ENCODE data around the gene PBX3.

The PBX3 gene

DNA sequence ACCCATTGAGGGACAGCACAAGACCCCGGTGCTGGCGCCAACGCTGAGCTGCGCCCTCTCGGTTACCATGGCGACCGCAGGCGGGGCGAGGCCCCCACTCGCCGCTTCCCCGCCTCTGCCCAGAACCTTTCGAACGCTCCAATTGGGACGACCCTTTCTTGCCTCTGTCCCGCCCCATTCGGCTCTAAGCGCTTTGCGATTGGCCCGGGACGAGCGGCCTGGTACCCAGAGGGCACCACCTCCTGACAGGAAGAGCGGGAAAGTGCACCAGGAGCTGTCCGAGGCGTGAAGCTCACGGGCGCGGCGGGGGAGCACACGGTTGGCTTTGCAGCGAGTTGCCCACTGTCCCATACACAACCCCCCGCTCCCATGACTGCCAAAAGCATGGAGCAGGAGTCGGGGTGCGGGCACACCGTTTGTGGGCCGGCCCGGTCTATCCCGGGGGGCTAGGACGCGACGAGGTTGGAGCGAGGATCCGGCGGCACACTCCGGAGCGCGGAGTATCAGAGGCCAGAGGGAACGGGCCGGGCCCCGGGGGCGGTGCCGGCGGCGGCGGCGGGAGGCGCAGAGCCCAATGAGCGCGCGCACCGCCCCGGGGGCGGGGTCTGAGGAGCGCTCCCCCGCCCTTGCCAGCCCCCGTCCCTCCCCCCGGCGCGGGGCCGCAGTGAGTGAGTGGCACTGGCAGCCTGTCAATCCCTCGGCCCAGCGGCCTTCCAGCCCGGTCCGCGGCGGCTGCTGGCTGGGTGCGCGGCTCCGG is 978 bp upstream of the PBX3 start:
- Mint-ChIP-seq H3K27ac (peak overlapping the region; percentile 75), H3K27me3 (ENCODE audit: low read depth, poor library complexity) (peaks cover 65% of the 10 kb centered on the region), H3K36me3 (ENCODE audit: low read depth) (no peaks in the 10 kb centered on the region), H3K4me1 (peaks cover 59% of the 10 kb centered on the region), H3K9me3 (no peaks in the 10 kb centered on the region), H3K4me3 (peak overlapping the region; percentile 83)
- peak; percentile 94 for DNase-seq
- TF ChIP-seq CTCF (IDR thresholded peaks at IDR 0.05) = no peak

GRCh38 chr9:125746774-125747052 is 460 bp upstream of the PBX3 start:
- Mint-ChIP-seq H3K27me3 (ENCODE audit: low read depth, poor library complexity) (peaks cover 60% of the 10 kb centered on the region), H3K4me1 (peaks cover 65% of the 10 kb centered on the region), H3K27ac (no peak overlapping the region), H3K4me3 (no peak overlapping the region), H3K36me3 (ENCODE audit: low read depth) (no peaks in the 10 kb centered on the region), H3K9me3 (no peaks in the 10 kb centered on the region)
- no peak for DNase-seq
- no peak for TF ChIP-seq CTCF (IDR thresholded peaks at IDR 0.05)

- peaks cover 53% of the 10 kb centered on the region for H3K27me3 Mint-ChIP-seq (ENCODE audit: low read depth, poor library complexity)
- H3K9me3 Mint-ChIP-seq = no peaks in the 10 kb centered on the region
- no peaks in the 10 kb centered on the region for H3K36me3 Mint-ChIP-seq (ENCODE audit: low read depth)
- TF ChIP-seq CTCF (IDR thresholded peaks at IDR 0.05) = no peak
- DNase-seq = peak; percentile 49
- no peak overlapping the region for H3K27ac Mint-ChIP-seq
- H3K4me3 Mint-ChIP-seq = peak overlapping the region; percentile 89
- peaks cover 70% of the 10 kb centered on the region for H3K4me1 Mint-ChIP-seq
Observed at GRCh38 chr9:125747765-125748445, 732 bp downstream of the PBX3 start.

GRCh38 chr9:125748446-125749099 is 1.4 kb downstream of the PBX3 start:
- peaks cover 74% of the 10 kb centered on the region for H3K4me1 Mint-ChIP-seq
- DNase-seq = peak; percentile 25
- H3K27me3 Mint-ChIP-seq (ENCODE audit: low read depth, poor library complexity) = peaks cover 49% of the 10 kb centered on the region

GRCh38 chr9:125749287-125749935 is 2.2 kb downstream of the PBX3 start:
- no peak for DNase-seq
- H3K27ac Mint-ChIP-seq = no peak overlapping the region

More at GRCh38 chr9:125748446-125749099, 1.4 kb downstream of the PBX3 start:
- Mint-ChIP-seq H3K4me3 (peak overlapping the region; percentile 89), H3K36me3 (ENCODE audit: low read depth) (no peaks in the 10 kb centered on the region), H3K27ac (no peak overlapping the region), H3K9me3 (no peaks in the 10 kb centered on the region)
- no peak for TF ChIP-seq CTCF (IDR thresholded peaks at IDR 0.05)

More at GRCh38 chr9:125749287-125749935, 2.2 kb downstream of the PBX3 start:
- peak overlapping the region; percentile 89 for H3K4me3 Mint-ChIP-seq
- H3K4me1 Mint-ChIP-seq = peaks cover 77% of the 10 kb centered on the region
- H3K9me3 Mint-ChIP-seq = no peaks in the 10 kb centered on the region
- H3K36me3 Mint-ChIP-seq (ENCODE audit: low read depth) = no peaks in the 10 kb centered on the region
- no peak for TF ChIP-seq CTCF (IDR thresholded peaks at IDR 0.05)
- H3K27me3 Mint-ChIP-seq (ENCODE audit: low read depth, poor library complexity) = peaks cover 48% of the 10 kb centered on the region

All from nephron progenitor cell (in vitro differentiated cells).